Vagina (tissue), 2 donors: Measurements from ENCODE around the gene ANKS1A.

ENCODE experiments used
- POLR2A ChIP-seq, 2 donors: fragments of 450-650 bp; IDR thresholded peaks; one replicate each; pipeline ENCODE4 v1.6.1; 2017; ENCODE audit warnings: antibody characterized with exemption in 2 of 2, mild to moderate bottlenecking in 2 of 2, moderate library complexity in 2 of 2
- POLR2AphosphoS5 ChIP-seq, 2 donors: sonication (generic); formaldehyde crosslinking; IDR thresholded peaks; one replicate each; pipeline ENCODE4 v1.9.0; 2017; ENCODE audit warnings: antibody characterized with exemption in 2 of 2, mild to moderate bottlenecking in 2 of 2, low read depth in 1 of 2; ENCODE audit not compliant: insufficient read depth in 1 of 2
- TF ChIP-seq, protein P1 (sequence below), 3 experiments: fragments of 450-650 bp in 2 of 3; fragments of 200-600 bp in 1 of 3; sonication (generic) in 1 of 3; IDR thresholded peaks; one replicate each; pipeline ENCODE4 v1.5.1; 2017 to 2019; ENCODE audit warnings: antibody characterized with exemption in 3 of 3, mild to moderate bottlenecking in 2 of 3, moderate library complexity in 2 of 3

DNA sequence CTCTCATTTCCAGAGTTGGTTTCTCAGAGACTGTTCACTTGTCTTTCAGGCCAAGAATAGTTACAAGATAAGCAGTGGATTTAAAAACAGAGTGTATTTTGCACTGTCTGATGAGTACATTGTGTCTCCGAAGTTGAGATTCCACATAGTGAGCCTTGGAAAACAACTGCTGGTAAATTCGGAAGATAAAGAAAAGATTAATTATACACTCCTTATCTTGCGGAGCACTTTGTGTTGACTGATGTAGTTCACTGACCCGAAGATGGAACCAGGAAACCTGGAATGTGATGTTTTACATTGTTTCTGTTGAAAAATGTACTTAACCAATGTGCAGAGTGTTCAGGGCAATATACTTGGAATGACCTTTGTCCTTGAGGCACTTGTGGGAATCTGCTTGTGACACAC lies 51.0 kb downstream of the ANKS1A start:
- TF ChIP-seq, protein P1, sequence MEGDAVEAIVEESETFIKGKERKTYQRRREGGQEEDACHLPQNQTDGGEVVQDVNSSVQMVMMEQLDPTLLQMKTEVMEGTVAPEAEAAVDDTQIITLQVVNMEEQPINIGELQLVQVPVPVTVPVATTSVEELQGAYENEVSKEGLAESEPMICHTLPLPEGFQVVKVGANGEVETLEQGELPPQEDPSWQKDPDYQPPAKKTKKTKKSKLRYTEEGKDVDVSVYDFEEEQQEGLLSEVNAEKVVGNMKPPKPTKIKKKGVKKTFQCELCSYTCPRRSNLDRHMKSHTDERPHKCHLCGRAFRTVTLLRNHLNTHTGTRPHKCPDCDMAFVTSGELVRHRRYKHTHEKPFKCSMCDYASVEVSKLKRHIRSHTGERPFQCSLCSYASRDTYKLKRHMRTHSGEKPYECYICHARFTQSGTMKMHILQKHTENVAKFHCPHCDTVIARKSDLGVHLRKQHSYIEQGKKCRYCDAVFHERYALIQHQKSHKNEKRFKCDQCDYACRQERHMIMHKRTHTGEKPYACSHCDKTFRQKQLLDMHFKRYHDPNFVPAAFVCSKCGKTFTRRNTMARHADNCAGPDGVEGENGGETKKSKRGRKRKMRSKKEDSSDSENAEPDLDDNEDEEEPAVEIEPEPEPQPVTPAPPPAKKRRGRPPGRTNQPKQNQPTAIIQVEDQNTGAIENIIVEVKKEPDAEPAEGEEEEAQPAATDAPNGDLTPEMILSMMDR (IDR thresholded peaks at IDR 0.05) = no peak
- TF ChIP-seq POLR2A (IDR thresholded peaks at IDR 0.05) (no peak), POLR2AphosphoS5 (IDR thresholded peaks at IDR 0.05; ENCODE audit: insufficient read depth in 1 of 2, low read depth in 1 of 2) (no peak)
